Fibroblast of pulmonary artery (primary cell): ENCODE results near the gene ZNF618.

Source experiments
- DNase-seq: peaks from one replicate; pipeline ENCODE4 v3.0.0-alpha.2; 2010; ENCODE audit warnings: low read depth
- H3K4me3 ChIP-seq: replicated peaks from 2 replicates; pipeline ENCODE4 v1.5.1; 2011; ENCODE audit warnings: low read depth, mild to moderate bottlenecking, control low read depth, low read length, moderate library complexity
- TF ChIP-seq, protein P1 (sequence below): IDR thresholded peaks from 2 replicates; pipeline ENCODE4 v1.5.1; 2011; ENCODE audit warnings: mild to moderate bottlenecking, control low read depth, low read length, inconsistent platforms; ENCODE audit errors: missing control alignments

Gene ZNF618

DNA sequence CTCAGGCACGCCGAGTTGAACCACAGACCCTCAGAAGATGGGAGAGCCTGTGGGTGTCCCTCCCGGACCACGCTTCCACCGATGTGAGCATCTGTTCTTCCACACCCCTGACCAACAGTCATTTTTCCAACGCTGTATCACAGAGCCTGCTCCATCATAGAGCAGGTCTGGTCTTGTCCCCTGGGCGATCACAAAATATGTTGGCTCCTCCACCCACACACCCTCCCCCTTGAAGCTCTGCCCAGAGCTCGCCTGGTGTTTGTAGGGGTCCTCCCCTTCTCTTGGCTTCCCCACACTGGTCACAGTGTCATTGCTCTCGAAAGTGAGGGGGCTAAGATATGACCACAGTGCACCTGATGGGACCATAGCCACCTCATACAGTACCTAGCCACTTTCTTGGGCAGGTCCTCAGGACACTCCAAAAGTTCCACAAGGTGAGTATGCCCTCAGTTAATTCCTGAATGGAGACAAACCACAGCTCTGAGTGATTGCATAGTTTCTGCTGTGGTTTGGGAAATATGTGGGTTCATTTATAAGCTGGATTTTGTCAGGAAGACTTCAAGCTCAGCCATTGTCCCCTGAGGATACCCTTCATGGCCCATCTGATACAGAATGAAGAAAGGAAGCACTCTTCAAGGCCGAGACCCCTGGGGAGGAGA lies 3.5 kb upstream of the ZNF618 start:
- TF ChIP-seq, protein P1, sequence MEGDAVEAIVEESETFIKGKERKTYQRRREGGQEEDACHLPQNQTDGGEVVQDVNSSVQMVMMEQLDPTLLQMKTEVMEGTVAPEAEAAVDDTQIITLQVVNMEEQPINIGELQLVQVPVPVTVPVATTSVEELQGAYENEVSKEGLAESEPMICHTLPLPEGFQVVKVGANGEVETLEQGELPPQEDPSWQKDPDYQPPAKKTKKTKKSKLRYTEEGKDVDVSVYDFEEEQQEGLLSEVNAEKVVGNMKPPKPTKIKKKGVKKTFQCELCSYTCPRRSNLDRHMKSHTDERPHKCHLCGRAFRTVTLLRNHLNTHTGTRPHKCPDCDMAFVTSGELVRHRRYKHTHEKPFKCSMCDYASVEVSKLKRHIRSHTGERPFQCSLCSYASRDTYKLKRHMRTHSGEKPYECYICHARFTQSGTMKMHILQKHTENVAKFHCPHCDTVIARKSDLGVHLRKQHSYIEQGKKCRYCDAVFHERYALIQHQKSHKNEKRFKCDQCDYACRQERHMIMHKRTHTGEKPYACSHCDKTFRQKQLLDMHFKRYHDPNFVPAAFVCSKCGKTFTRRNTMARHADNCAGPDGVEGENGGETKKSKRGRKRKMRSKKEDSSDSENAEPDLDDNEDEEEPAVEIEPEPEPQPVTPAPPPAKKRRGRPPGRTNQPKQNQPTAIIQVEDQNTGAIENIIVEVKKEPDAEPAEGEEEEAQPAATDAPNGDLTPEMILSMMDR, result no peak
- DNase-seq, result no peak
- H3K4me3 ChIP-seq, result no peak overlapping the region

- DNase-seq, result no peak
- TF ChIP-seq, protein P1, result no peak
- no peak overlapping the region for H3K4me3 ChIP-seq
These were observed 2.7 kb upstream of the ZNF618 start for GRCh38 chr9:113873446-113873845.

- DNase-seq, result no peak
- TF ChIP-seq, protein P1, result no peak
- H3K4me3 ChIP-seq, result no peak overlapping the region
These were observed 2.2 kb upstream of the ZNF618 start for GRCh38 chr9:113873926-113874325.

DNA sequence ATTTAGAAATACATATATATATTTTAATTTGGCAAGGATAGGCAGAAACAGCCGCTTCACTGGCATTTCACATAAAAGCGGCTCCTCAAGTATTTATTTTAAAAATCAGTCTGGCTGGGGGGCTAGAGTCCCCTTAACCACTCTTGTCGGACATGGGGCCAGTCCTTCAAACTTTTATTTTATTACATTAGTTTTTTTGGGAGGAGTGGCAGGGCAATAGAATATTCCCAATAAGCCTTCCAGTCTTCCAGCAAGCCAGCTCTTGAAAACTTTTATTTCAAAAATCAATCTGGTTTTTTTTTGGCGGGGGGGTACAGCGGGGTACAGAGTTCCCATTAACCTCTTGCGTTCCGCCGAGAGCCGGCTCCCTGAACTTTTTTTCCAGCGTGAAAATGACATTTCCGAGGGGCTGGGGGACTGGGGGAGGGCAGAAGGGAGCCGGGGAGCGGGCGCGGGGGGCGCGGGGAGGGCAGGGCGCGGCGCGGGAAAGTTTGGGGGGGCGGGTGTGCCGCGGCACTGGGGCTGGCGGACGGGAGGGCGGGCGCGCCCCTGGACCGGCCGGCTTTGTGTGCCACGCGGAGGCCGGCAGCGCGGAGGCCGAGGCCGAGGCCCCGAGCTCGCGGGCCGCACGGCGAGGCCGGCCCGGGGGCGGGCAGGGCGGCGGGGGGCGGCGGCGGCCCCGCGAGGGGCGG lies 504 bp upstream of the ZNF618 start:
- no peak for DNase-seq
- H3K4me3 ChIP-seq, result peak overlapping the region; percentile 49
- TF ChIP-seq, protein P1, result no peak

GRCh38 chr9:113876993-113877368 lies 872 bp downstream of the ZNF618 start:
- no peak for DNase-seq
- peak overlapping the region; percentile 70 for H3K4me3 ChIP-seq

DNA sequence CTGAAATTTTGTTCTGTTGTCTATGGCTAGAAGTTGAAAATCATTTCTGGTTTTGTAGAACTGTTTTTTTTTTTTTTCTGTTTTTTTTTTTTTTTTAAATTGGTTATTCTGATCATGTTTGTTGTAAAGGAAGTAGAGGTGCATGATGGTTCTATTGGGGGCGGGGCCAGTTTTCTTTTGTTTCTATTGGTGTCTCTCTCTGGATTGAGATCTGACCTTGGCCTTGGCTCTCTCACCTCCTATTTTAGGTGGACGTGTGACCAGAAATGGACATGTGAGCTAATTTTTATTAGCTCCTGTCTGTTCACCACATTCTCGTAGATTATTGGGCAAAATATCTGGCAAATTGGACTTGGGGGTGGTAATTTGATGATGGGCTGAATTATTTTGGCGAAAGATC lies 3.2 kb downstream of the ZNF618 start:
- no peak for DNase-seq
- peak overlapping the region; percentile 26 for H3K4me3 ChIP-seq
- TF ChIP-seq, protein P1, result no peak

More at GRCh38 chr9:113876993-113877368, 872 bp downstream of the ZNF618 start:
- TF ChIP-seq, protein P1, result no peak
